ENCODE measurements around the gene LRAT.

The LRAT gene

DNA sequence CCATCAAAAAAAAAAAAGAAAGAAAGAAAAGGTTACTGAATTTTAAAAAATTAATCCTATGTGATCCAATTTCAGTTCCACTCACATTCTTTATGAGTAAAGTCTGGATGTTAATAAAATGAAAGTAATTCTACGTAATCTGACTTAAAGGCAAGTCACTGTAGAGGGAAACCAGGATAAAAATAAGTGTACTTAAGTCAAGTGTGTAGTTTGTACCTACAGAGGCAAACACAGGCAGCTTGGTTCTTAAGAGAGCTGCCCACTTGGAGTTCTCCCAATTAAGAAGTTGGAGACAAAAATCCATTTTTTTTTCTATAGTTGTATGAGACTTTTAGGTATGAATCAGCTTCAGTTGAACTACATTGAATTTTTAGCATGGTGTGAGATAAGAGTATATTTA is 7.0 kb upstream of the LRAT start:
- H3K4me3 ChIP-seq (ENCODE audit: low read depth, low read length): no peak overlapping the region
- no peak for TF ChIP-seq CTCF (IDR thresholded peaks at IDR 0.05; ENCODE audit: low read depth, low read length)
- no peak for DNase-seq (ENCODE audit: low read depth, low spot score)
- in situ Hi-C loops (cut with HindIII; ENCODE audit: low sequenced_read_pairs): no loop called here

DNA sequence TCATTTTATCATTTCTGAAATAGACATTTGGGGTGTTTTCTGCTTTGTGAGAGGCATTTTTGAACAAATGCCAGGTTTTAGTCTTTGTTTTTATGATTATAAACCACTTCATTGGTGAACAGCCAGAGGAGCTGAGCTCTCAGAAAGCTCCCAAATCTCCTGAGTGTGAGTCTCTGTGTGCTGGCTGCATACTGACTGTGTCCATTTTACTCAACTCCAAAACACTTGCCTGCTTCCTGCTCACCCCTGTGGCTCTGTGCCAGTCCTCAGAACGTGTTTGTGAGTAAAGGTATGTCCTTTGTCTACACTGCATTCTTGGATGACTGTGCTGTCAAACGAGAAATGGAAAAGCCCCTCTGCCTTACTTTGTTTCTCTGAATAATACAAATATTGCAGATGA is 5.4 kb upstream of the LRAT start:
- no peak overlapping the region for H3K4me3 ChIP-seq (ENCODE audit: low read depth, low read length)
- no peak for TF ChIP-seq CTCF (IDR thresholded peaks at IDR 0.05; ENCODE audit: low read depth, low read length)
- no peak for DNase-seq (ENCODE audit: low read depth, low spot score)
- in situ Hi-C loops (cut with HindIII; ENCODE audit: low sequenced_read_pairs): no loop called here

GRCh38 chr4:154739111-154739510 is 4.7 kb upstream of the LRAT start:
- DNase-seq (ENCODE audit: low read depth, low spot score): no peak
- in situ Hi-C loops (cut with HindIII; ENCODE audit: low sequenced_read_pairs): no loop called here
- H3K4me3 ChIP-seq (ENCODE audit: low read depth, low read length): no peak overlapping the region
- no peak for TF ChIP-seq CTCF (IDR thresholded peaks at IDR 0.05; ENCODE audit: low read depth, low read length)

- TF ChIP-seq CTCF (IDR thresholded peaks at IDR 0.05; ENCODE audit: low read depth, low read length): no peak
- in situ Hi-C loops (cut with HindIII; ENCODE audit: low sequenced_read_pairs): no loop called here
- H3K4me3 ChIP-seq (ENCODE audit: low read depth, low read length): no peak overlapping the region
- DNase-seq (ENCODE audit: low read depth, low spot score): no peak
These were observed 3.3 kb upstream of the LRAT start for GRCh38 chr4:154740462-154740861.

DNA sequence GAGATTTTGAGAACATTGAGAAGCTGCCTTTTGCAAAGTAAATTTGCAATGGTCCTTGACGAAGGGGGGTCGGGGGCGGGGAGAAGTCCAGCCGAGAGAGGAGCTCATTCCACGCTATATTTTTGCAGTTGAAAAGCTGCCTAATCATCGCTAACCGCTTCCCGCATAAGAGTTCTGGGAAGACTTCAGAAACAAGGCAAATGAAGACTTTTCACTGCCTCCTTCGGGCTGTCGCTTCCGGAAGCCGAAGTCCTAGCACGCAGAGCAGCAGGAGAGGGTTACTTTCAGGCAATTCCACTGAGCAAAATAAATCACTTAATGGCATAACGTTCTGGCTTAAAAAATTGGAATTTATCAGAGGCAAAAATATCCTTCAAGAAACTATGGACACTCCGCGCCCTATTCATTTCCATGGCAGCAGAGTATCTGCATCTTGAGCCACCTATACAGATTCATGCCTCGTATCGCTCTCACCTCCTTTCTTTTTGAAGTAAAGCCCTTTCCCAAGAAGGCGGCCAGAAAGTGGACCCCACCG is 2.6 kb upstream of the LRAT start:
- in situ Hi-C loops (cut with HindIII; ENCODE audit: low sequenced_read_pairs): no loop called here
- TF ChIP-seq CTCF (IDR thresholded peaks at IDR 0.05; ENCODE audit: low read depth, low read length): no peak
- no peak overlapping the region for H3K4me3 ChIP-seq (ENCODE audit: low read depth, low read length)
- DNase-seq (ENCODE audit: low read depth, low spot score): no peak

DNA sequence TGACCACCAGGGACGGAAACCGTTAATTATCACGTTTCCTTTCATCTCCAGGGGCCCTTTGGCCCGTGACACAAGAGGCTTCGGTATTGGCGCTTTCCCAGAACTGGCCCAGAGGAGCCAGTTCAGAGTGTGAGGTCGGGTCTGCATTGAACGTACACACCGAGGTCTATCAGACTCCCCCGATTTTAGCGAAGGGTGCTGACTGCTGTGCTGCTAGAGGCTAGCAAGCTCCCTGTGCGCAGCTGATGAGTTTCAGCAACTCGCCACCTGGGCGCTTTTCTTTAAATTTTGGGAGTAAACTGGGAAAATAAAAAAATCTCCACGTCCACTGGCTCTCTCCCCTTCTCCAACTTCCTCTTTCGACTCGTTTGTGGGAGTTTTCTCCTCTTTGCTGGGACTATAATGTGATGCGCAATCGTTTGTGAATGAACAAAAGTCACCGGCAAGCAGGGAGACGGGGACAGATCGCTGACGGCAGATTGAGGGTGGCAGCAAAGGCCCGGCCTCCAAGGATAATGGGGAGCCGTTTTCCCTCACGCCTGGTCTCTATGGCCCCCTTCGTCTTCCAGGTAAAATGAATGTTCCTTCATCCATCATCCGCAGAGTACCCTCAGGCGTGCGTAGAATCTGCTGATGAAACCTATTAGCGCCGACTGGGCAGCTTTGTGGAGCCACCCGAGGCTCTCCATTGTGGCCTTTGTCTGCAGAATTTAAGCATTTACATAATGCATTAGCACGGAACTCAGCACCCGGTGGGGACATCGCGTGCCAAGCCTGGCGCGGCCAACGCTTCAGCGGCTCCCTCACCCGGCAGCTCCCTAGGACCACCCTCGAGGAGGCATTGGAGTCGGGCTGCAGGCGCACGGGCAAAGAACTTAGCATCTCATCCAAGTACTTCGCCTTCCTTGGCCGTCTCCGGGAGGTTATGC is 1.6 kb upstream of the LRAT start:
- in situ Hi-C loops (cut with HindIII; ENCODE audit: low sequenced_read_pairs): no loop called here
- no peak for TF ChIP-seq CTCF (IDR thresholded peaks at IDR 0.05; ENCODE audit: low read depth, low read length)

More for the DNA sequence above, 1.6 kb upstream of the LRAT start:
- peak overlapping the region; percentile 20 for H3K4me3 ChIP-seq (ENCODE audit: low read depth, low read length)
- DNase-seq (ENCODE audit: low read depth, low spot score): peak; percentile 36
